Measurements from ENCODE around the gene SPATA31C2.

GRCh38 chr9:88183798-88184495 is 45.7 kb upstream of the SPATA31C2 start:
- TF ChIP-seq, protein P1, sequence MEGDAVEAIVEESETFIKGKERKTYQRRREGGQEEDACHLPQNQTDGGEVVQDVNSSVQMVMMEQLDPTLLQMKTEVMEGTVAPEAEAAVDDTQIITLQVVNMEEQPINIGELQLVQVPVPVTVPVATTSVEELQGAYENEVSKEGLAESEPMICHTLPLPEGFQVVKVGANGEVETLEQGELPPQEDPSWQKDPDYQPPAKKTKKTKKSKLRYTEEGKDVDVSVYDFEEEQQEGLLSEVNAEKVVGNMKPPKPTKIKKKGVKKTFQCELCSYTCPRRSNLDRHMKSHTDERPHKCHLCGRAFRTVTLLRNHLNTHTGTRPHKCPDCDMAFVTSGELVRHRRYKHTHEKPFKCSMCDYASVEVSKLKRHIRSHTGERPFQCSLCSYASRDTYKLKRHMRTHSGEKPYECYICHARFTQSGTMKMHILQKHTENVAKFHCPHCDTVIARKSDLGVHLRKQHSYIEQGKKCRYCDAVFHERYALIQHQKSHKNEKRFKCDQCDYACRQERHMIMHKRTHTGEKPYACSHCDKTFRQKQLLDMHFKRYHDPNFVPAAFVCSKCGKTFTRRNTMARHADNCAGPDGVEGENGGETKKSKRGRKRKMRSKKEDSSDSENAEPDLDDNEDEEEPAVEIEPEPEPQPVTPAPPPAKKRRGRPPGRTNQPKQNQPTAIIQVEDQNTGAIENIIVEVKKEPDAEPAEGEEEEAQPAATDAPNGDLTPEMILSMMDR (conservative IDR thresholded peaks at IDR 0.05; ENCODE audit: low read depth, low read length): no peak
- TF ChIP-seq EZH2 (IDR thresholded peaks at IDR 0.05; ENCODE audit: low read length, unreplicated experiment) (no peak), EZH2phosphoT487 (IDR thresholded peaks at IDR 0.05; ENCODE audit: borderline replicate concordance, low read length) (no peak)

All from PC-3 (cell line).